Measurements from ENCODE around the gene SLC35F3.

DNA sequence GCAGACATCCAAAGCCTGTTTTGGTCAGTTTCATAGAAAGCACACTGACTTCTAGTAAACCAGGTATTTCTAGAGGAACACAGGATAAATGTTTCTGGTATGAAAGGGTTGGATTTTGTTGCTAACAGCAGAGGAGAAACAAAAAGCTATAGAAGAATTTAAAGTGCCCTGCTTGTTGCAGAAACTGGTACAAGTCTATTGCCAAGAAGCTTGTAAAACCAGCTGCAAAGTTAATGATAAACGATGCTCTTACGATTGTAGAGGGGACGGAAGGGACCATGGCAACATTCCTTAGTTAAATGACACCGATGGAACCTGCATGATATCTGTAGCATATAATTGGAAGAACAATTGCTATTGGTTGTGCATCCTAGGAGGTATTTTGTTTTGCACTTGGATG is 40.1 kb downstream of the SLC35F3 start:
- TF ChIP-seq, protein P1, sequence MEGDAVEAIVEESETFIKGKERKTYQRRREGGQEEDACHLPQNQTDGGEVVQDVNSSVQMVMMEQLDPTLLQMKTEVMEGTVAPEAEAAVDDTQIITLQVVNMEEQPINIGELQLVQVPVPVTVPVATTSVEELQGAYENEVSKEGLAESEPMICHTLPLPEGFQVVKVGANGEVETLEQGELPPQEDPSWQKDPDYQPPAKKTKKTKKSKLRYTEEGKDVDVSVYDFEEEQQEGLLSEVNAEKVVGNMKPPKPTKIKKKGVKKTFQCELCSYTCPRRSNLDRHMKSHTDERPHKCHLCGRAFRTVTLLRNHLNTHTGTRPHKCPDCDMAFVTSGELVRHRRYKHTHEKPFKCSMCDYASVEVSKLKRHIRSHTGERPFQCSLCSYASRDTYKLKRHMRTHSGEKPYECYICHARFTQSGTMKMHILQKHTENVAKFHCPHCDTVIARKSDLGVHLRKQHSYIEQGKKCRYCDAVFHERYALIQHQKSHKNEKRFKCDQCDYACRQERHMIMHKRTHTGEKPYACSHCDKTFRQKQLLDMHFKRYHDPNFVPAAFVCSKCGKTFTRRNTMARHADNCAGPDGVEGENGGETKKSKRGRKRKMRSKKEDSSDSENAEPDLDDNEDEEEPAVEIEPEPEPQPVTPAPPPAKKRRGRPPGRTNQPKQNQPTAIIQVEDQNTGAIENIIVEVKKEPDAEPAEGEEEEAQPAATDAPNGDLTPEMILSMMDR (IDR thresholded peaks at IDR 0.05 in 2 of 3, conservative IDR thresholded peaks at IDR 0.05 in 1 of 3; ENCODE audit: insufficient read depth in 2 of 3, low read depth in 1 of 3, low read length in 3 of 3), result no peak
- TF ChIP-seq POLR2A (conservative IDR thresholded peaks at IDR 0.05), result no peak
- TF ChIP-seq, protein P2, sequence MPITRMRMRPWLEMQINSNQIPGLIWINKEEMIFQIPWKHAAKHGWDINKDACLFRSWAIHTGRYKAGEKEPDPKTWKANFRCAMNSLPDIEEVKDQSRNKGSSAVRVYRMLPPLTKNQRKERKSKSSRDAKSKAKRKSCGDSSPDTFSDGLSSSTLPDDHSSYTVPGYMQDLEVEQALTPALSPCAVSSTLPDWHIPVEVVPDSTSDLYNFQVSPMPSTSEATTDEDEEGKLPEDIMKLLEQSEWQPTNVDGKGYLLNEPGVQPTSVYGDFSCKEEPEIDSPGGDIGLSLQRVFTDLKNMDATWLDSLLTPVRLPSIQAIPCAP (CRISPR knock-in tag; IDR thresholded peaks at IDR 0.05; ENCODE audit: borderline replicate concordance), result no peak
- TF ChIP-seq TBL1XR1 (IDR thresholded peaks at IDR 0.05; ENCODE audit: low read length in 2 of 2), result no peak
- no peak for TF ChIP-seq ZNF668 (CRISPR knock-in tag; IDR thresholded peaks at IDR 0.05)
- no peak for TF ChIP-seq SP1 (CRISPR knock-in tag; IDR thresholded peaks at IDR 0.05)
- TF ChIP-seq, protein P3, sequence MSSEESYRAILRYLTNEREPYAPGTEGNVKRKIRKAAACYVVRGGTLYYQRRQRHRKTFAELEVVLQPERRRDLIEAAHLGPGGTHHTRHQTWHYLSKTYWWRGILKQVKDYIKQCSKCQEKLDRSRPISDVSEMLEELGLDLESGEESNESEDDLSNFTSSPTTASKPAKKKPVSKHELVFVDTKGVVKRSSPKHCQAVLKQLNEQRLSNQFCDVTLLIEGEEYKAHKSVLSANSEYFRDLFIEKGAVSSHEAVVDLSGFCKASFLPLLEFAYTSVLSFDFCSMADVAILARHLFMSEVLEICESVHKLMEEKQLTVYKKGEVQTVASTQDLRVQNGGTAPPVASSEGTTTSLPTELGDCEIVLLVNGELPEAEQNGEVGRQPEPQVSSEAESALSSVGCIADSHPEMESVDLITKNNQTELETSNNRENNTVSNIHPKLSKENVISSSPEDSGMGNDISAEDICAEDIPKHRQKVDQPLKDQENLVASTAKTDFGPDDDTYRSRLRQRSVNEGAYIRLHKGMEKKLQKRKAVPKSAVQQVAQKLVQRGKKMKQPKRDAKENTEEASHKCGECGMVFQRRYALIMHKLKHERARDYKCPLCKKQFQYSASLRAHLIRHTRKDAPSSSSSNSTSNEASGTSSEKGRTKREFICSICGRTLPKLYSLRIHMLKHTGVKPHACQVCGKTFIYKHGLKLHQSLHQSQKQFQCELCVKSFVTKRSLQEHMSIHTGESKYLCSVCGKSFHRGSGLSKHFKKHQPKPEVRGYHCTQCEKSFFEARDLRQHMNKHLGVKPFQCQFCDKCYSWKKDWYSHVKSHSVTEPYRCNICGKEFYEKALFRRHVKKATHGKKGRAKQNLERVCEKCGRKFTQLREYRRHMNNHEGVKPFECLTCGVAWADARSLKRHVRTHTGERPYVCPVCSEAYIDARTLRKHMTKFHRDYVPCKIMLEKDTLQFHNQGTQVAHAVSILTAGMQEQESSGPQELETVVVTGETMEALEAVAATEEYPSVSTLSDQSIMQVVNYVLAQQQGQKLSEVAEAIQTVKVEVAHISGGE (CRISPR knock-in tag; IDR thresholded peaks at IDR 0.05), result no peak
- TF ChIP-seq MCM2 (IDR thresholded peaks at IDR 0.05; ENCODE audit: low read depth), result no peak
- no peak for TF ChIP-seq SIN3A (IDR thresholded peaks at IDR 0.05; ENCODE audit: borderline replicate concordance in 2 of 2, control insufficient read depth in 1 of 2, low read depth in 2 of 2, low read length in 2 of 2)
- no peak for TF ChIP-seq HDAC2 (IDR thresholded peaks at IDR 0.05)
- TF ChIP-seq MAFK (IDR thresholded peaks at IDR 0.05; ENCODE audit: low read length), result no peak
- TF ChIP-seq, protein P4, sequence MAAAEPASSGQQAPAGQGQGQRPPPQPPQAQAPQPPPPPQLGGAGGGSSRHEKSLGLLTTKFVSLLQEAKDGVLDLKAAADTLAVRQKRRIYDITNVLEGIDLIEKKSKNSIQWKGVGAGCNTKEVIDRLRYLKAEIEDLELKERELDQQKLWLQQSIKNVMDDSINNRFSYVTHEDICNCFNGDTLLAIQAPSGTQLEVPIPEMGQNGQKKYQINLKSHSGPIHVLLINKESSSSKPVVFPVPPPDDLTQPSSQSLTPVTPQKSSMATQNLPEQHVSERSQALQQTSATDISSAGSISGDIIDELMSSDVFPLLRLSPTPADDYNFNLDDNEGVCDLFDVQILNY (CRISPR knock-in tag; IDR thresholded peaks at IDR 0.05), result no peak
- TF ChIP-seq NFE2L1 (tag; IDR thresholded peaks at IDR 0.05; ENCODE audit: borderline replicate concordance, low read depth), result no peak
- no peak for TF ChIP-seq ZBTB8A (IDR thresholded peaks at IDR 0.05; ENCODE audit: partially characterized antibody)

Measured in K562 (cell line).